GM21576 (cell line): ENCODE results near the gene MERTK.

Source experiments
- ATAC-seq: cut with Tn5 transposase; IDR thresholded peaks from one replicate; pipeline ENCODE4 v1.9.1; 2021; ENCODE audit warnings: mild to moderate bottlenecking, moderate library complexity; ENCODE audit not compliant: unreplicated experiment

The MERTK gene

DNA sequence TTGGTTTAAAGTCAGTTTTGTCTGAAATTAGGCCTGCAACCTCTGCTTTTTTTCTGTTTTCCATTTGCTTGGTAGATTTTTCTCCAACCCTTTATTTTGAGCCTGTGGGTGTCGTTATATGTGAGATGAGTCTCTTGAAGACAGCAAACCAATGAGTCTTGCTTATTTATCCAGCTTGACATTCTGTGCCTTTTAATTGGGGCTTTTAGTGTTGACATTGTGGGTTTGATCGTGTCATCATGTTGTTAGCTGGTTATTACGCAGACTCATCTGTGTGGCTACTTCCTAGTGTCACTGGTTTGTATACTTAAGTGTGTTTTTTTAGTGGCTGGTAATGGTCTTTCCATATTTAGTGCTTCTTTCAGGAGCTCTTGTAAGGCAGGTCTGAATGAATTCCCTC lies 175.5 kb downstream of the MERTK start:
- no peak for ATAC-seq

DNA sequence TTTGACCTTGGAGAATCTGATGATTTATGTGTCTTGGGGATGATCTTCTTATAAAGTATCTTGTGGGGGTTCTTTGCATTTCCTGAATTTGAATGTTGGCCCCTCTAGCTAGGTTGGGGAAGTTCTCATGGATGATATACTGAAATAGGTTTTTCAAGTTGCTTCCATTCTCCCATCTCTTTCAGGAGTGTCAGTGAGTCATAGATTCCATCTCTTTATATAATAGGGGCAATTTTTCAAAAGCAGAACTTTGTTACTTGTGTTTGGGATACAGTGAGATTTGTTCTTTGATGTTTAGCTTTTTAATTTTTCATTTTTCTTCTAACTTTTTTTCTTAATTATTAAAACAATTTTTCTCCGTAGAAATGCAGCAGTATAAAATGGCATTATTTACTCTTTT lies 176.1 kb downstream of the MERTK start:
- ATAC-seq = no peak

DNA sequence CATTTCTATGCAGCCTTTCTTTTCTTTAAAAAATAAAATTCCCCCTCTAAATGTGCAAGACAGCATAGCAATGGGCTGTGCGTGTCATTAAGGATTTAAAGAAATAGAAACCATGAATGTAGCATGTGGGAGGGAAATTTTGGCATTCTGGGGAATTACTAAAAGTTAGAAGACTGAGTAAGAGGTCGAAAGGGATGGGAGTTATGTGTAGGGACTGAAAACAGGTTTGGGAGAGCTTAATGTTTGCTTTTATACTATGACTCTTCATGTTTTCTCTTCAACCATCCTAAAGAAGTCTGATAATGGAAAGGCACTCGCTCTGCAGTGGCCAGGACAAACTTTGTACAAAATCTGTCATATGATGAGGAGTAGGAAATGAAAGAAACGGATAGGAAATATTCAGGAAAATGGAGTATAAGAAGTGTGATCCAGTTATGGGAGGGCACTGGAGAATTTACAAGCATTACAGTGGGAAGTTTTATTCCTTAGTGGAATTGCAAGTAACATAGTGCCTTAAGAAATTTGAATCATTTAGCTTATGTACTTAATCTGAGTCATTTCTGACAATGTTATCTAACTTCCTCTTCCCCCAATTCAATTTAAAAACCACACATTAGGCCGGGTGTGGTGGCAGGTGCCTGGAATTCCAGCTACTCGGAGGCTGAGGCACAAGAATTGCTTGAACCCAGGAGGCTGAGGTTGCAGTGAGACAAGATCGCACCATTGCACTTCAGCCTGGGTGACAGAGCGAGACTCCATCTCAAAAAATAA lies 177.3 kb downstream of the MERTK start:
- ATAC-seq = no peak

DNA sequence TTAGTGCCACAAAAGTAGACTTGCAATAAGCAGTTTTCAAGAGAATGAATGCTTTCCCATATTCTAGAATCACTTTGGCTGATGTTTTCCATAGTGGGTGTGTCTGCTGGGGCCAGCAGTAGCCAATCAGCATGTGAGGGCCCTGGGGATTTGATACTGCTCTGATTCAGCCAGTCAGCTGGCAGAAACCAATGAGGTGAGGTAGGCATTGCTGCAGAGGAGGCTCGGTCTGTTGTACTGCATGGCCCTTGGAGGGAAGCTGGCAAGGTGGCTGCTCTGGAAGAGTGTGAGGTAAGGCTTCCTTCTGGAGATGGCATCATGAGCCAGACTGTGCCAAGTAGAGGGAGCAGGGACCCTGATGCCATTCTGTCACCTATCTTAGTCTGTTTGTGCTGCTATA lies 179.4 kb downstream of the MERTK start:
- no peak for ATAC-seq
